SK-N-SH (cell line): Measurements from ENCODE around the gene TRPC4. TPM values are rescaled to one million over a fixed set of nuclear protein-coding genes. Genes with fewer than 3 reads are reported as not detected.
A peak's percentile ranks its signal among the peaks of the same experiment; 100 is the strongest.

ENCODE experiments used
- CTCF ChIA-PET: fragments of 300-600, 350-600 bp; formaldehyde crosslinking; extraction: SDS; loops from one replicate; lab custom pipeline; 2021; lab: Yijun Ruan, JAX
- POLR2A ChIA-PET: fragments of 350-600 bp; sonication (Branson Sonifier 250); formaldehyde crosslinking; extraction: SDS; loops from one replicate; lab custom pipeline; 2020; ENCODE audit warnings: antibody characterized with exemption, inconsistent platforms; lab: Yijun Ruan, JAX
- DNase-seq: peaks from one replicate; pipeline ENCODE4 v3.0.0; 2012
- H2AFZ ChIP-seq: fragments of 200-600 bp; sonication (generic); 2 replicates; pipeline ENCODE4 v1.8.1; 2016; ENCODE audit warnings: antibody characterized with exemption, mild to moderate bottlenecking, low read depth
- H3F3A ChIP-seq: fragments of 200-600 bp; sonication (generic); replicated peaks from 2 replicates; pipeline ENCODE3; 2016; ENCODE audit warnings: antibody characterized with exemption, mild to moderate bottlenecking; ENCODE audit not compliant: insufficient read depth
- H3K27ac ChIP-seq, 2 experiments: fragments of 200-500 bp in 1 of 2; fragments of 200-600 bp in 1 of 2; sonication (Bioruptor generic) in 1 of 2; sonication (generic), shearing (Covaris generic) in 1 of 2; 2 replicates each; pipeline versions ENCODE4 v1.5.1 to v1.6.1; 2014 to 2016; ENCODE audit warnings: low read depth in 2 of 2, inconsistent platforms in 1 of 2, low read length in 1 of 2, mild to moderate bottlenecking in 1 of 2, mixed read lengths in 1 of 2
- H3K27me3 ChIP-seq: fragments of 200-600 bp; sonication (generic), shearing (Covaris generic); 2 replicates; pipeline ENCODE4 v1.6.1; 2016; ENCODE audit warnings: mixed run types; ENCODE audit not compliant: insufficient read depth
- H3K36me3 ChIP-seq, 2 experiments: fragments of 200-500 bp in 1 of 2; fragments of 200-600 bp in 1 of 2; sonication (Bioruptor generic) in 1 of 2; sonication (generic) in 1 of 2; replicated peaks in 1 of 2; 2 replicates each; pipeline versions ENCODE3 to v1.5.1; 2014 to 2016; ENCODE audit warnings: low read length in 1 of 2, mild to moderate bottlenecking in 1 of 2; ENCODE audit not compliant: insufficient read depth in 2 of 2, control insufficient read depth in 1 of 2
- H3K4me1 ChIP-seq, 2 experiments: fragments of 200-500 bp in 1 of 2; fragments of 200-600 bp in 1 of 2; sonication (Bioruptor generic) in 1 of 2; sonication (generic), shearing (Covaris generic) in 1 of 2; 2 replicates each; pipeline versions ENCODE4 v1.5.1 to v1.6.1; 2014 to 2016; ENCODE audit warnings: low read depth in 1 of 2, low read length in 1 of 2, mixed run types in 1 of 2; ENCODE audit not compliant: insufficient read depth in 2 of 2, control insufficient read depth in 1 of 2
- H3K4me2 ChIP-seq: fragments of 200-600 bp; sonication (generic), shearing (Covaris generic); 2 replicates; pipeline ENCODE4 v1.6.1; 2017; ENCODE audit warnings: mixed run types
- H3K4me3 ChIP-seq, 2 experiments: fragments of 200-500 bp in 1 of 2; fragments of 200-600 bp in 1 of 2; sonication (Bioruptor generic) in 1 of 2; sonication (generic), shearing (Covaris generic) in 1 of 2; 2 replicates each; pipeline versions ENCODE4 v1.5.1 to v1.8.1; 2014 to 2016; ENCODE audit warnings: low read depth in 2 of 2, inconsistent platforms in 1 of 2, low read length in 1 of 2, mild to moderate bottlenecking in 1 of 2, mixed read lengths in 1 of 2, moderate library complexity in 1 of 2
- H3K79me2 ChIP-seq: fragments of 200-600 bp; sonication (generic); 2 replicates; pipeline ENCODE4 v1.8.1; 2017; ENCODE audit warnings: mild to moderate bottlenecking; ENCODE audit not compliant: insufficient read depth
- H3K9ac ChIP-seq: fragments of 200-600 bp; sonication (generic); 2 replicates; pipeline ENCODE4 v1.6.1; 2017; ENCODE audit warnings: mixed run types
- H3K9me2 ChIP-seq: fragments of 200-600 bp; sonication (generic); 2 replicates; pipeline ENCODE4 v1.6.1; 2017; ENCODE audit warnings: mixed run types
- H3K9me3 ChIP-seq: fragments of 200-600 bp; sonication (generic); 2 replicates; pipeline ENCODE4 v1.6.1; 2017; ENCODE audit warnings: mixed run types, mild to moderate bottlenecking, moderate library complexity
- H4K20me1 ChIP-seq: fragments of 200-600 bp; sonication (generic); 2 replicates; pipeline ENCODE4 v1.6.1; 2017; ENCODE audit warnings: mild to moderate bottlenecking, mixed run types; ENCODE audit not compliant: insufficient read depth
- EP300 ChIP-seq, 2 experiments: IDR thresholded peaks; 2 replicates each; pipeline versions ENCODE4 v1.4.0 to v1.6.1; 2012; ENCODE audit warnings: borderline replicate concordance in 1 of 2, low read depth in 1 of 2, low read length in 1 of 2
- FOSL2 ChIP-seq: IDR thresholded peaks from 2 replicates; pipeline ENCODE4 v1.4.0; 2012; ENCODE audit warnings: low read depth, mild to moderate bottlenecking, moderate library complexity, borderline replicate concordance
- GATA2 ChIP-seq: sonication (generic); formaldehyde crosslinking; IDR thresholded peaks from 2 replicates; pipeline ENCODE4 v1.5.0; 2020; ENCODE audit warnings: mild to moderate bottlenecking, missing genetic modification reagents
- IRF3 ChIP-seq: fragments of 150-350 bp; IDR thresholded peaks from 2 replicates; pipeline ENCODE4 v1.6.1; 2016; ENCODE audit warnings: mild to moderate bottlenecking, low read depth, low read length
- JUND ChIP-seq: IDR thresholded peaks from 2 replicates; pipeline ENCODE4 v1.4.0; 2012
- MAX ChIP-seq: IDR thresholded peaks from 2 replicates; pipeline ENCODE4 v1.4.0; 2012; ENCODE audit warnings: low read depth
- NFIC ChIP-seq: IDR thresholded peaks from 2 replicates; pipeline ENCODE4 v1.4.0; 2012; ENCODE audit warnings: borderline replicate concordance
- PBX3 ChIP-seq: IDR thresholded peaks from 2 replicates; pipeline ENCODE4; 2012
- RXRA ChIP-seq: IDR thresholded peaks from 2 replicates; pipeline ENCODE4 v1.4.0; 2012; ENCODE audit warnings: low read depth, mild to moderate bottlenecking, borderline replicate concordance
- TCF12 ChIP-seq: IDR thresholded peaks from 2 replicates; pipeline ENCODE4 v1.4.0; 2012
- TEAD4 ChIP-seq: IDR thresholded peaks from 2 replicates; pipeline ENCODE4 v1.4.0; 2012; ENCODE audit warnings: mild to moderate bottlenecking, borderline replicate concordance; ENCODE audit not compliant: insufficient read depth
- USF1 ChIP-seq: IDR thresholded peaks from 2 replicates; pipeline ENCODE4 v1.4.0; 2012; ENCODE audit warnings: low read depth, borderline replicate concordance
- ZBTB33 ChIP-seq: IDR thresholded peaks from 2 replicates; pipeline ENCODE4 v1.4.0; 2012; ENCODE audit warnings: low read depth, borderline replicate concordance
- WGBS: methylation state at CpG from one replicate; pipeline ENCODE4 v1.1.6; 2017; ENCODE audit warnings: low lambda C conversion rate; 5-methylcytosine and 5-hydroxymethylcytosine counted together
- polyA plus RNA-seq, 3 experiments: library from polyadenylated mRNA; depleted of rRNA; stranded (reverse); fragments of >200 nt; gene quantifications; 2 replicates each; pipeline ENCODE4 v1.2.3, GENCODE V29; 2012

TRPC4 gene
- polyA plus RNA-seq, 1 of the 3 experiments (the other 2 are of a cell fraction) = not detected

- no peak overlapping the region for H3K9ac ChIP-seq
Observed at GRCh38 chr13:37617173-37617572, 252.4 kb downstream of the TRPC4 start.

More at GRCh38 chr13:37617173-37617572, 252.4 kb downstream of the TRPC4 start:
- DNase-seq = no peak
- ChIA-PET CTCF (interaction anchor here (1.5 kb wide), 1 partner anchor 14 kb away, joined by 5 read pairs; no protein-coding TSS in a partner anchor), POLR2A (no interaction called here)
- Histone ChIP-seq H3K9me3 (no peaks in the 10 kb centered on the region), H3K27me3 (no peaks in the 10 kb centered on the region), H3K4me3 (no peak overlapping the region), H3K27ac (peak overlapping the region; percentile 72 to 76; a peak in 3 of 4 replicates), H2AFZ (no peak overlapping the region), H3K79me2 (no peaks in the 10 kb centered on the region), H3K9me2 (no peaks in the 10 kb centered on the region), H3K4me2 (0 out of 2 replicates have a peak overlapping the region, but pooled peaks have one; percentile 34), H4K20me1 (no peaks in the 10 kb centered on the region), H3K4me1 (peaks cover 0 to 17% of the 10 kb centered on the region in 2 experiments; a peak in 2 of 4 replicates), H3K36me3 (no peaks in the 10 kb centered on the region), H3F3A (peaks cover 23% of the 10 kb centered on the region)
- no peak for TF ChIP-seq MAX
- TF ChIP-seq FOSL2 = peak; percentile 44; the same call in 1 of the 2 replicates
- TF ChIP-seq ZBTB33 = no peak
- TF ChIP-seq GATA2 (CRISPR knock-in tag) = no peak
- TF ChIP-seq JUND = peak; percentile 73
- peak; percentile 81 for TF ChIP-seq RXRA
- TF ChIP-seq EP300 (IDR thresholded peaks at IDR 0.05; ENCODE audit: borderline replicate concordance in 1 of 2, low read depth in 1 of 2, low read length in 1 of 2) = peak; percentile 47 to 87; a peak in 3 of 4 replicates
- TF ChIP-seq NFIC = peak; percentile 38; the same call in 1 of the 2 replicates
- TF ChIP-seq TCF12 = peak; percentile 85
- peak; percentile 70; the same call in 1 of the 2 replicates for TF ChIP-seq TEAD4
- TF ChIP-seq PBX3 = peak; percentile 87
- TF ChIP-seq USF1 = no peak
- TF ChIP-seq IRF3 = no peak
- WGBS = 0% methylated on average over 1 of the region's 1 CpG
